M059J (cell line): Measurements from ENCODE around the gene OR2L2. TPM values are rescaled to one million over a fixed set of nuclear protein-coding genes. Genes with fewer than 3 reads are reported as not detected.
"Not testable (repeated sequence)": the region's sequence is repeated elsewhere in the genome, so short reads cannot be mapped to it uniquely, and the experiment has no call there.

Source experiments
- DNase-seq: peaks from one replicate; pipeline ENCODE4 v3.0.0-alpha.2; 2012; ENCODE audit warnings: low read depth
- total RNA-seq: library from RNA; depleted of rRNA; stranded (reverse); fragments of >200 nt; shearing (Covaris generic); gene quantifications from 2 replicates; pipeline ENCODE4 v1.2.3, GENCODE V29; 2014; rRNA removed

Gene OR2L2, protein sequence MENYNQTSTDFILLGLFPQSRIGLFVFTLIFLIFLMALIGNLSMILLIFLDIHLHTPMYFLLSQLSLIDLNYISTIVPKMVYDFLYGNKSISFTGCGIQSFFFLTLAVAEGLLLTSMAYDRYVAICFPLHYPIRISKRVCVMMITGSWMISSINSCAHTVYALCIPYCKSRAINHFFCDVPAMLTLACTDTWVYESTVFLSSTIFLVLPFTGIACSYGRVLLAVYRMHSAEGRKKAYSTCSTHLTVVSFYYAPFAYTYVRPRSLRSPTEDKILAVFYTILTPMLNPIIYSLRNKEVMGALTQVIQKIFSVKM
- total RNA-seq, result not detected in 2 replicates

DNA sequence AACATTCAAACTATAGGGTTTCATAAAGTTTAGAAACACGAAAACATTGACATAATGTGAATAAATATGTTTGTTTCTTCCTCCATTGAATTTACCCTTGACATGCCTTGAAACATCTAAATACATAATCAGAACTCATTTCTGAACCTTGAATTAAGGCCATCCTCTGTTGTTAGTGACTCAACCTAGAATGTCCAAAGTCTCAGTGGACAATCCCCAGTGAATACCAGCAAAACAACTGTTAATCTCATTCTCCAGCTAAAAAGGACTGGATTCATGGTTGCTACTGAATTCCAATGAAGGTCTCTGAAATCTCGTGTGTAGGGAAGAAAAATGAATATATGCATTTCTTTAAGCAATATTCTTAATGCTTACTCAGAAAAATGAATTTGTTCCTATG is at the start of gene OR2L2:
OR2L2 (plus strand) TSS at position 301 of the 400 bp plus-strand sequence. CDS start 8,198 bp downstream, outside the sequence.
- DNase-seq, result no peak

DNA sequence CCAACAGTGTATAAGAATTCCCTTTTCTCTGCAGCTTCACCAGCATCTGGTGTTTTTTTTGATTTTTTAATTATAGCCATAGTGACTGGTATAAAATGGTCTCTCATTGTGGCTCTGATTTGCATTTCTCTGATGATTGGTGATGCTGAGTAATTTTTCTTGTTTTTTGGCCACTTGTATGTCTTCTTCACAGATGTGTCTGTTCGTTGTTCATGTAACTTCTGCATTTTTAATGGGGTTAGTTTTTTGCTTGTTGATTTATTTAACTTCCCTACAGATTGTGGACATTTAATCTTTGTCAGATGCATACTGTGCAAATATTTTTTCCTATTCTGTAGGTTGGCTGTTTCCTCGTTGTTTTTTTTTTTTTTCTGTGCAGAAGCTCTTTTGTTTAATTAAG is 36.9 kb upstream of the OR2L2 start:
- DNase-seq, result no peak

DNA sequence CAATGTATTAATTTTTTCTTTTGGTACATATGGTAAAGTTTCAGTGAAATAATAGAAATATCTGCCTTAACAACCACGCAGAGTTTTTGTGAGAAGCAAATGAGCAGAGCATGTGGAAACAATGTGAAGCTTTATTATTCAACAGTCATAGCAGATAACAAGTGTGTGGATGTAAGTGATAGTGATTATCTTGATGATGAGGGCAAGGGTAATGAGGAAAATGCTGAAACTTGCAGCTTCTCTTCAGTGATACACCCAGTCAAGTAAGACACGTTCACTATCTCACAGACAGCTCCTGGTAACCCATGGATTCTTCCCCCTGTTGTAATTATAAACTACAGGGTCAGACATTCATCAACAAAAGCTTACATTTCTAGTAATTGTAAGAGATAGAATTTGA is 31.1 kb upstream of the OR2L2 start:
- no peak for DNase-seq

DNA sequence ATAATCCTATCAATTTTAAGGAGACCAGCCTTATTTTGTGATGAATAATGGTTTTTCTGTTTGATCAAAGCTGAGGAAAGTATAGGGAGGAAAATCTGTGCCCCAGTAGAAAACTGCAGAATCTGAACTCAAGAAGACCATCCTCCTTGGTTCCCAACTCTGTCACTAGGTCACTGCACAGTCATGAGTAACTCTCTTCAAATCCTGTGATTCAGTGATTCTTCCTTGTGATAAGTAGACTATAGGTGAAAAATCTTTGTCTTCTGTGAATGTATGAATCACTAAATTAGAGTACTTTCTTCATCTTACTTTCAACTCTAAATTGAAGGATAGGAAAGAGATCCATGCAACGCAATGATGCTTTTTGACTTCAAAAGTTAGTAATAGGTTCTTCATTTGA is 29.7 kb upstream of the OR2L2 start:
- DNase-seq, result no peak

DNA sequence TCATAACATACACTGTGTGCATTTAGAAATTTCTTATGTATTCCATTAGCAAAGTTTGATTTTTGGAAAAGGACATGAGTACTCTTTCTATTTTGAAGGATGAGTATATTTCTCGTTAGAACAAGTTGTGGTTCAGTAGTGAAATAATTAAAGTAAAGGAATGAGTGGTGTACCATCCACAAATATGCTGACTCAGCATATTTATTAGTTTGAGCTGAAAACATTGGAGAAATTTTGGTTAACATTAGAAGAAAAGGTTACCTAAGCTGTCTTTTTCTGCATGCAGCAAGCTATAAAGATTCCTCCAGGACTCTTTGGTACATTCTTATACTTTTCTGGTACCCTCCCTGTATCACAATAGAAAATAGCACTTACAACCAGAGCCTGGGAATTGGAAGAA is 22.1 kb upstream of the OR2L2 start:
- DNase-seq, result no peak

DNA sequence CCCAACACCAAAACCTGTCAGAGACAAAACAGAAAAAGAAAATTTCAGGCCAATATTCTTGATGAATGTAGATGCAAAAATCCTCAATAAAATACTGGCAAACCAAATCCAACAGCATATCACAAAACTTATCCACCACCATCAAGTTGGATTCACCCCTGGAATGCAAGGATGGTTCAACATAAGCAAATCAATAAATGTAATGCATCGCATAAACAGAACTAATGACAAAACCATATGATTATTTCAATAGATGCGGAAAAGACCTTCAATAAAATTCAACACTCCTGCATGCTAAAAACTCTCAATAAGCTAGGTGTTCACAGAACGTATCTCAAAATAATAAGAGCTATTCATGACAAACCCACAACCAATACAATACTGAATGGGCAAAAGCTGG is 20.2 kb upstream of the OR2L2 start:
- DNase-seq, result no peak

DNA sequence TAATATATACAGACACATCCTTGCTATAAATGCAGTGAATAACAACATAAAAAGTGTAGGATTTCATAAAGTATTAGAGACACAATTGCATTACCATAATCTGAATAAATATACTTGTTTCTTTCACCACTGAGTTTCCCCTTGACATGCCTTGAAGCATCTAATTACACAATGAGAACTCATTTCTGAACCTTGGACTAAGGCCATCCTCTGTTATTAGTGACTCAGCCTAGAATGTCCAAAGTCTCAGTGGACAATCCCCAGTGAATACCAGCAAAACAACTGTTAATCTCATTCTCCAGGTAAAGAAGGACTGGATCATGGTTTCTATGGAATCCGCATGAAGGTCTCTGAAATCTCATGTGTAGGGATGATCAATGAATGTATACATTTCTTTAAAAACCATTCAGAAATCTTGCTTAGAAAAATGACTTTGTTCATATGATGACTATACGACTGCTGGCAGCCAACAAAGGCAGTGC is 16.6 kb upstream of the OR2L2 start, which contains the start of gene OR2L5:
OR2L5 (plus strand) TSS at position 432 of the 482 bp plus-strand sequence. CDS start 8,288 bp downstream, outside the sequence.
- DNase-seq, result peak; percentile 1

DNA sequence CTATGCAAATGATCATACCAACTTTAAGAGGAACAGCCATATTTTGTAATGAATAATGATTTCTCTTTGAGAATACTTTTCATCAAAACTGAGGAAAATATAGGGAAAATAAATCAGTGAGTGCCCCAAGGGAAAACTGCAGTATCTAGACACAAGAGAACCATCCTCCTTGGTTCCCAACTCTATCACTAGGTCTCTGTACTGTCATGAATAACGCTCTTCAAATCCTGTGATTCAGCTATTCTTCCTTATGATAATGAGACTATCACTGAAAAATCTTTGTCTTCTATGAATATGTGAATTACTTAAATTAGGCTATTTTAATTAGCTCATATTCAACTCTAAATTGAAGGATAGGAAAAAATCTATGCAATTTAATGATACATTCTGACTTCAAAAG is 14.1 kb upstream of the OR2L2 start:
- DNase-seq, result no peak

DNA sequence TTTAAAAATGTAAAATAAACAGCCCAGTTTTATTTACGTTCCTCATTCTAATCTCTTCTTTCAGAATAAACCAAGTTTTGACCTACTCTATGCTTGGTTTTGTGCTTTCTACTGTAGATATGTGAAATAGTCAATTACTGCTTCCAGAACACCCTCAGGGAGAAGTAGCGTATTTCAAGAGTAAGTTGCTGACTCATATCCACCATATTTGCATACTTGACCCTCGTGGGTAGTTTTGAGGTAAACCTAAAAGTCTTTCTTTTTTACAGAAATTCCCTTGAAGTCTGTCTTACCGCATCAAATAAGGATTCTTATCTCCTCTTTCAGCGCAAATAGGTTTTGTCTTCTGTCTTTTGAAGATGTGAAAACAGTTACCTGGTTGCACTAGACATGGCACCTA is 15.3 kb downstream of the OR2L2 start:
- DNase-seq, result peak; percentile 2

DNA sequence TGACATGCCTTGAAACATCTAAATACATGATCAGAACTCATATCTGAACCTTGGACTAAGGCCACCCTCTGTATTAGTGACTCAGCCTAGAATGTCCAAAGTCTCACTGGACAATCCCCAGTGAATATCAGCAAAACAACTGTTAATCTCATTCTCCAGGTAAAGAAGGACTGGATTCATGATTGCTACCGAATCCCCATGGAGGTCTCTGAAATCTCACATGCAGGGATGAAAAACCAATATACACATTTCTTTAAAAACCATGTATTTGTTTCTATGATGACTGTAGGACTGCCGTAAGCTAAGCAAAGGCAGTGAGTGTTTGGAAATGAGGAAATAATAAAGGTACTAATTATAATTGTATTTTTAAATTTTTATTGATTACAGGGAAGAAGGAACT is 16.7 kb downstream of the OR2L2 start, which contains the start of gene OR2L3:
OR2L3 (plus strand) TSS at position 301 of the 400 bp plus-strand sequence. CDS start 13,846 bp downstream, outside the sequence.
- no peak for DNase-seq

DNA sequence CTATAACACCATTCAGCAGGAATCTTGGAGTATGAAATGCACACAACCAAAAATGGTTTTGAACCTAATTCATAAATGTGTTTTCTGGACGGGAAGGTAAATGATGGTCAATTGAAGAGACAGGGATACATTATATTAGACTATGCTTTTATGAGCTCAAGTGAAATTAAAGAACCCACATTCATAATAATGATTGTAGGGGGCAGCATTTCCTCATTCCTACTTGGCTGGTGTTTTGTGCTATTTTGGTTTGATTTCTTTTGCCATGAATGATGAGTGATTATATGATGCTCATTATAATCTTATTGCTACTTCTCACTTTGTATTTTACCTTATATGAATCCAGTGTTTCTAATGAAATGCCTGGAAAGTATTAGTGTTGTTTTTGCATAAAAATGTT is 17.1 kb downstream of the OR2L2 start:
- DNase-seq, result no peak

DNA sequence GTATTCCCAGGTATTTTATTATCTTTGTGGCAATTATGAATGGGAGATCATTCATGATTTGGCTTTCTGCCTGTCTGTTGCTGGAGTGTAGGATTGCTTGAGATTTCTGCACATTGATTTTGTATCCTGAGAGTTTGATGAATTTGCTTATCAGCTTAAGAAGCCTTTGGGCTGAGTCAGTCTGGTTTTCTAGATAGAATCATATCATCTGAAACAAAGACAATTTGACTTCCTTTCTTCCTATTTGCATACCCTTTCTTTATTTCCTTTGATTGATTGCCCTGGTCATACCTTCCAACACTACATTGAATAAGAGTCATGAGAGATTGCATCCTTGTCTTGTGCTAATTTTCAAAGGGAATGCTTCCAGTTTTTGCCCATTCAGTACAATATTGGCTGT is 24.8 kb downstream of the OR2L2 start:
- DNase-seq, result no peak

DNA sequence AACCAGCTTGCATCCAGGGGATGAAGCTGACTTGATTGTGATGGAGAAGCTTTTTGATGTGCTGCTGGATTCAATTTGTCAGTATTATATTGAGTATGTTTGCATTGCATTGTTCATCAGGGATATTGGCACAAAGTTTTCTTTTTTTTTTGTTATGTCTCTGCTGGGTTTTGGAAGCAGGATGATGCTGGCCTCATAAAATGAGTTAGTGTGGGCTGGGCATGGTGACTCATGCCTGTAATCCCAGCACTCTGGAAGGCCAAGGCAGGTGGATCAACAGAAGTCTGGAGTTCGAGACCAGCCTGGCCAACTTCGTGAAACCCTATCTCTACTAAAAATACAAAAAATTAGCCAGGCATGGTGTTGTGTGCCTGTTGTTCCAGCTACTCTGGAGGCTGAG is 25.4 kb downstream of the OR2L2 start:
- no peak for DNase-seq

DNA sequence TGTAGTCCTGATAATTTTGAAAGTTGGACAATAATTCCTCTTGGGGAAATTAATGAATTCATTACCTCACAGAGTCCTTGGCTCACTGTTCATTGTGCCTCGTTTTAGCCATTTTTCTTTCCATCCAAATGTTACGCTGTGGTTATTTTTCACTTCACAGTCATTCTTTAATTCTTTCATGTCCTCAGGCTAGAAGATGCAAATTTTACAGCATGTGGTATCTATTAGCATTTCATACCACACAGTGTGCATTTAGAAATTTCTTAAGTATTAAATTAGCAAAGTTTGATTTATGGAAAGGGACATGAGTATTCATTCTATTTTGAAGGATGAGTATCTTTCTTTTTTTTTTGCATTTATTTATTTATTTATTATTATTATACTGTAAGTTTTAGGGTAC is 35.2 kb downstream of the OR2L2 start:
- no peak for DNase-seq

DNA sequence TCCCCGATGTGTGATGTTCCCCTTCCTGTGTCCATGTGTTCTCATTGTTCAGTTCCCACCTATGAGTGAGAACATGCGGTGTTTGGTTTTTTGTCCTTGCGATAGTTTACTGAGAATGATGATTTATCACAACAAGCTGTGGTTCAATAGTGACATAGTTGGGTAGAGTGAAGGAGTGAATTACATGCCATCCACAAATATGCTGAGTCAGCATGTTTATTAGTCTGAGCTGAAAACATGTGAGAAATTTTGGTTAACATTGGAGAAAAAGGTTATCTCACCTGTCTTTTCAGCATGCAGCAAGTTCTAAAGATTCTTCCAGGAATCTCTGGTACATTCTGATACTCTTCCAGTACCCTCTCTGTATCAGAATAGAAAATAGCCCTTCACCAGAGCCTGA is 35.7 kb downstream of the OR2L2 start:
- no peak for DNase-seq

DNA sequence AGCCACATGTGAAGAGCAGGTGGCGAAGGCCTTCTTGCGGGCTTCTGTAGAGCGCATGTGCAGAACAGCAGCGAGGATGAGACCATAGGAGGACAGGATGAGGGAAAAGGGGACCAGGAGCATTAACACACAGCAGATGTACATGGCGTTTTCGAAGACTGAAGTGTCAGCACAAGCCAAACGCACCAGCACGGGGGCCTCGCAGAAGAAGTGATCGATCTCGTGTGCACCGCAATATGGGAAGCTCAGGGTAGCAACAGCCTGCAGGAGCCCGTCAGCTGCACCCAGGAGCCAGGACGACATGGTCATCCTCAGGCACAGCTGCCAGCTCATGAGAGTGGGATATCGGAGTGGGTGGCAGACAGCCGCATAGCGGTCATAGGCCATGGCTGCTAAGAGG is 54.0 kb downstream of the OR2L2 start:
- not testable (repeated sequence) for DNase-seq

Other genes starting within 250 kb of the OR2L2 start
- not detected in 2 replicates for gene OR14A16, start 206.0 kb upstream of the OR2L2 start, total RNA-seq
- not detected in 2 replicates for gene OR11L1, start 188.2 kb upstream of the OR2L2 start, total RNA-seq
- gene TRIM58, start 172.9 kb upstream of the OR2L2 start, total RNA-seq, result not detected in 2 replicates
- not detected in 2 replicates for gene OR2W3, start 134.5 kb upstream of the OR2L2 start, total RNA-seq
- not detected in 2 replicates for gene OR2T8, start 109.8 kb upstream of the OR2L2 start, total RNA-seq
- gene OR2AJ1, start 105.2 kb upstream of the OR2L2 start, total RNA-seq, result not detected in 2 replicates
- not detected in 2 replicates for gene OR2L8, start 81.2 kb upstream of the OR2L2 start, total RNA-seq
- gene OR2AK2, start 64.8 kb upstream of the OR2L2 start, total RNA-seq, result not detected in 2 replicates
- not detected in 2 replicates for gene OR2L5, start 16.4 kb upstream of the OR2L2 start, total RNA-seq
- not detected in 2 replicates for gene OR2L3, start 16.8 kb downstream of the OR2L2 start, total RNA-seq
- not detected in 2 replicates for gene OR2L13, start 65.1 kb downstream of the OR2L2 start, total RNA-seq
- not detected in 2 replicates for gene OR2M5, start 115.1 kb downstream of the OR2L2 start, total RNA-seq
- not detected in 2 replicates for gene OR2M2, start 144.8 kb downstream of the OR2L2 start, total RNA-seq
- not detected in 2 replicates for gene OR2M3, start 167.2 kb downstream of the OR2L2 start, total RNA-seq
- gene OR2M4, start 201.3 kb downstream of the OR2L2 start, total RNA-seq, result not detected in 2 replicates
- not detected in 2 replicates for gene OR2T33, start 247.9 kb downstream of the OR2L2 start, total RNA-seq